Activated effector memory CD4-positive, alpha-beta T cell treated with Interleukin-2 at 50 U/mL for 16 hours (primary cell): ENCODE data around the gene ARHGAP10.

Experiments used
- DNase-seq: peaks from one replicate; pipeline ENCODE4 v3.0.0-alpha.2; 2020

The ARHGAP10 gene

GRCh38 chr4:148054275-148054674 lies 322.4 kb downstream of the ARHGAP10 start:
- no peak for DNase-seq

DNA sequence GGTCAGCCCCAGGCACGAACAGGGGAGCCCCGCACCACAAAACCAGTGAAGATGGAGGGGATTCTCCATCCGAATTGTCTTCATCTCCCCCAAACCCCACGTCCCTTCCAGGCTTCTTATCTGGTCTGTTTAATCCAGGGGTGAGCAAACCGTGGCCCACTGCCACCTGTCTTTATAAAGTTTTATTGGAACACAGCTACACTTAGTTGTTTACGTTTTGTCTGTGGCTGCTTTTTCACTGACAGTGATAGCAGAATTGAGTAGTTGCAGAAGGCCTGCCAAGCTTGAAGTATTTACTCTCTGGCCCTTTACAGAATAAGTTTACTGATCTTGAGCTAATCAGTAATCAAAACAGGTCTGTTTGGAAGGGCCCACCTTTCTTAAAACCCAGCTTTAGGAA lies 324.0 kb downstream of the ARHGAP10 start:
- no peak for DNase-seq

- DNase-seq, result peak; percentile 61
These were observed 325.0 kb downstream of the ARHGAP10 start for GRCh38 chr4:148056879-148057278.

DNA sequence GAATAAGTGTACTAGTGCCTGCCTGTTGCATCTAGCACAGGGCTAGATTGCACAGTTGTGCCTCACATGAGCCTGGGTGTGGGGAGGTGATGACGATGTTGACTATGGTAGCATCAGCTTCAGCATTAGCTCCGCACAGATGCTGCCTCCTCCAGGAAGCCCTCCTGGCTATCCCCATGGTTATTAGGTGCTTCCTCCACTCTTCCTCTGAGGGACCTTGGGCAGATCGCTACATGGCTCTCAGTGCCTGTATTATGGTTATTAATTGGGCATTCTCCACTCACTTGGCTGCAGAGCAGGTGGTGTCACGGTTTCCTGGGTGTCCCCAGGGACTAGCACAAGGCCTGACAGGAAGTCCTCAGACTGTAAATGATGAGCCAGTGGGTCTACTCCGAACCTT lies 325.6 kb downstream of the ARHGAP10 start:
- DNase-seq, result no peak

DNA sequence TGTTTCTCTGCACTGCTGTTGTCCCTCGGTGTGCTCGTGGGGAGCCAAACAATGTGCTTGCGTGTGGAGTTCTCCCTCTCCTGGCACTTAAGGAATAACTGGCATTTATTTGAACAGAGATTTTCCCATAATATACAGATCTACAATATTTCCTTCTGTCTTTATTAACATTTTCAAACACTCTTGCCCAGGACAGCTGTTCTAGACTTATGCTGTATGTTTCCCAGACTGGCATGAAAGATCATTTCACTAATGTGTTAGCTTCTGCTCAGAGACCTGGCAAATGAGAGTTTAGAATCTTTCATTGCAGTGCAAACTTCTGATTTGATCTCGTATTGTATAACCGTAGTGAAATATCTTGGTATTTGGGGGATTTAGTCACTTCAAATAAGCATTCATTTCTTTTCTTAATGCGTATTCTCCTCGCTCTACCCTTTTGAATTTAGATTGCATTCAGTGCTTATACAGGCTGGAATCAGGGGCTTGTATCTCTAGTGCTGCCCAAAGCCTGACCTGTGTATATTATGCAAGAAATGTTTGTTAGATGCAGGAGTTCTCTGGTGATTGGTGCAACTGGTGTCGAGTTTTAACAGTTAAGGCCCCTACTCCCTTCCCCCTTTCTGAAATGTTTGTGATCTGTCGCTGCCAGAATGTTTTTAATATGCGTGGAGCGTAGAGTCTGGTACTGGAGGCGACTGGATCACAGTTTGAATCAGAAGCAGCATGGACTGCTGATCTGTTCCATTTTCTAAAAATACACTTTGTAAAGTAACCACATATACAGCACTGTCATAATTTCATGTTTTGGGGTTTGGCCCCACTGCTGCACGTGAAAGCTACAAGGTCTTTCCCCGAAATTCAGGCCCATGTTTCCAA lies 326.3 kb downstream of the ARHGAP10 start:
- no peak for DNase-seq

DNA sequence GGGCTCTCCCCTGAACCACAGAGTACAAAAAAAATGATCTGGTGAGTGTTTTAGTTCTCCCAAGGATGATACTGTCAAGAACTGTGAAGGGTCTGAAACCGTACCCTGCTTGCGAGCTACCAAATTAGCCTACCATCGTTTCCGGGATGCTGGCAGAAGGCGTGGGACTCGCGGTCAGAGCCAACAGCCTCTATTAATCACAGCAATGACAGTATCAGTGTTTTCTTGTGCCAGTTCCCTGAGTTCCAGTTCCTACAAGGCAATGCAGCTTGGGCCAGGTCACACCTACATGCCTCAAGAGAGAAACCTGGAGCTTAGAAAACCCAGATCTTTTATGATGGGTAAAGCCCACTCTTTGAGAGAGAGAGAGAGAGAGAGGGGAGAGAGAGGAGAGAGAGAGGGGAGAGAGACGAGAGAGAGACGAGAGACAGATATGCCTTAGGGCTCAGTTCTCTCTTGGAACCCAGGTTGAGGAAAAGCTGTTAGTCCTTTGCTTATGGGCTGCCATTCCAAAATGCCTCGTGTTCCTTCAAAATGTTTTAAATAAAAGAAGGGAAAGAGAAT lies 327.8 kb downstream of the ARHGAP10 start:
- no peak for DNase-seq

GRCh38 chr4:148060264-148061140 lies 328.6 kb downstream of the ARHGAP10 start:
- no peak for DNase-seq

GRCh38 chr4:148061141-148061481 lies 329.2 kb downstream of the ARHGAP10 start:
- DNase-seq, result no peak

DNA sequence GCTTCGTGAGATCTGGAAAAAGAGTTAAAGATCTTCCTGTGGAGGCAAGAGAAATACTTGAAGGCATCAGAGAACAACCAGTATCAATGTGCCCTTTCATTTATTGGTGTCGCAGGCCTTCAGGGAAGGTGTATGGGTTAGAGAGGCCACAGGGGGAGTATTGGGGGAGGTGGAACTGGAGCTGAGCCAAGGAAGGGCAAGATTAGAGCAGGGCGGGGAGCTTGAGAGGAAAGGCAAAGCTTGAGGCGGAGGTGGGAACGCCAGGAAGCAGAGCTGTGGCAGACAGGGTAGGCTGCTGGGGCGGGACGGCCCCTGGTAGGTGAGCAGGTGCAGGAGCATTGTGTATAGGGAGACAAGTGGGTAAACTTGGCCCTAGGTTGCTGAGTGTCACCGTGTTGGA lies 329.9 kb downstream of the ARHGAP10 start:
- DNase-seq, result no peak

DNA sequence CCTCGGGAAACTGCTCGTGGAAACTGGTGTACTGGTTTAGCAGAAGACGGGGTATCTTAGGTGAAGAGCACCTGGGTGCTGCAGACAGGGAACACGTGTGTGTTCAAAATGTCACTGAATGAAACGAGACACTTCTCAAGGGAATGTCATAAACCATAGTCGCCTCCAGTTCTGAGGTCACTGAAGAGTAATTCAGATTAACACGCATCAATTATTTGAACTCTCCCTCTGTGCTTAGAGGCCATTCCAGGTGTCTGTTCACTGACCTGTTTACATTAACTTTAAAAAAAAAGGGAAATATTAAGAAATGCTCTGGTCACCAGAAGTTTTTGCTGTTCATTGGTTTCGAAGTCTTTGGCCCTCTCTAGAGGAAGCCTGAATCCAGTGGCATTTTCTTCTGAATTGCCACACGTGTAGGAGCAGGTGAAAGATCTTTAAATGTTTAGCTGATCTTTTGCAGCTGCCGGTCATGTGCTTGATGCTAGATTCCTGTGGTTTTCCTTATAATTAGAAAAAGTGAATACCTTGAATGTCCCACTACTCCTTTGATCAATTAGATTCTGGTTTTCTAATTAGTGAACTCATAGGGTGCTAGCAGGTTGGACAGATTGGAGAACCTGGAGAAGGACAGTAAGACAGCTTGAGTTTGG lies 330.5 kb downstream of the ARHGAP10 start:
- DNase-seq, result no peak

GRCh38 chr4:148064451-148064850 lies 332.6 kb downstream of the ARHGAP10 start:
- no peak for DNase-seq

- DNase-seq, result no peak
These were observed 333.2 kb downstream of the ARHGAP10 start for GRCh38 chr4:148065075-148065474.

GRCh38 chr4:148067301-148067916 lies 335.5 kb downstream of the ARHGAP10 start:
- no peak for DNase-seq

DNA sequence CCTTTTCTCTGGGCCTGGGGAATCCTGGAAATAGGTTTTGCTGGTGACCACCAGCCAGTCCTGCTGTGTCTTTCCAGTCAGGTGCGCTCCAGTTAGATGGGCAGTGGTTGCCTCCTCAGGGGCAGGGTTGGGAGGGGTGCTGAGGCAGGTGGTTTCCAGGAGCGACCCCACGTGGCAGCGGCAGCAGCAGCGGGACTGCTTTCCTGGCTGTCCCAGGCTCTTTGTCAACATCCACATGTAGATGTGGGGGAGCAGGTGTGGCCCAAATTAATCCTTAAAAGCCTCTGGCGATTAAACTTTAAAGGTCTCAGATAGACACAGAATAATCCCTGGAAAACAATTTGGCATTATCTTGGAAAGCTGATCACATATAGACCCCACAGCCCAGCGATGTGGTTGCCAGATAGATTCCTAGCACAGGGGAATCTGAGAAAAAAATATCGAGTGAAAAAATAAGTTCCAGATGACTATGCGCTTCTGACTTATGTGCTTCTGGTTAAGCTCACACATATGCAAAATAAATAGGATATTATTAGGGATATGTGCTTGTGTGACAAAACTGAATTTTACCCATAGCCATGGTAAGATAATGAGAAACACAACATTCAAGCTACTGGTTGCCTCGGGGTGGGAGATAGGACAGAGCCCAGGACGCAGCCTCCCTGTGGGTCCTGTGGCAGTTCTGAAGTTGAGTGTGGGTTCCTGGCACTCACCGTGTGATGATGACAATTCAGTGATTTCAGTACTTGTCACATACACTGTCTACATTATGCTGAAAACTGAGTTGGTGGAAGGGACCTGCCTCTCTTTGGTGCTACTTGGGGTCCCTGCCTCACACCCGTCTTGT lies 336.4 kb downstream of the ARHGAP10 start:
- DNase-seq, result no peak

DNA sequence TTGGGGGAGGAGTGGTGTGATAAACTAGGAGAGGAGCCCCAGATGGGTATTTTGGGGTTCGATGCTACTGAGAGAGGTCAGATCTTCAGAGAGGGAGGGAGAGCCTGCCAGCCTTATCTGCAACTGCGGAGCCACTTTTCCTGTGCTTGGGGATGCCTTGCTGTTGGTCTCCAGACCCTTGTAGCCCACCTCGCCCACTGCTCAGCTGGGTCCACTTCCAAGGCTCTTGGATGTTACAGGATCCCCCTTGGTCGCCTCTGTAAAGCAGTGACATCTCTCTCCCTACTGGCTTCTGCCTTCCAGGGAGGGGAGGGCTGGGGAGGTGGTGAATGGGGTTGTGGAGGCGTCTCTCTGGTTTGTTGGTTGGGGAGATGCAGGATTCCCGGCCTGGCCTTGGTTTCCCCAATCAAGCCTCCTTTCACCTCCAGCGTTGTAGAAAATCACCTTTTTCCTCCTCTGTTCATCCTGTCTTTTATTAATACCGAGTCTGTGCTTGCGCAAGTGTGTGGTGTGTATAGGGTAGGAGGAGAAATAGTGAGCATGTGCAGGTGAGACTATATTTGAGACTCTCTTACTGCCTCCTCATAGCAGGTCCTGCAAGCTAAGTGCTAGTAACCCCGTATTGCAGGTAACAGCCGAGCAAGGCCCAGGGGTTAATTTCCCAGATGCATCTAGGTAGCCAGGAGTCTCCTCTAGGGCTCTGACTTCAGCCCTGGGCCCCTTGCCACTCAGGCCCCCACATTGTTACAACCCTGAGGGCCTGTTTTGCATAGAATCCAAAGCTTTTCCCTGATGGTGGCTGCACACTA lies 337.4 kb downstream of the ARHGAP10 start:
- DNase-seq, result no peak

DNA sequence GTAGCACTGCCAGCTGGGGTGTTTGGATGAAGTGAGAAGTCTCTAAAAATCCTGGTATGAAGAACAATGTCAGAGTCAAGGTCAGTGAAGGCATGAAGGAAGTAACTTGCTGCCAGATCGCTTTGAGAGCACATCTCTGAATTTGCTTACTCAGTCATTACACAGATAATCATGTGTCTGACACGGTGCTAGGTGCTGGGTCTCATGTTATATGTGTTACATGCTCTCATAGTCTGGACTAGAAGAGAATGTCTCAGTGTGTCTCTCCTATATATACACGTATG lies 337.9 kb downstream of the ARHGAP10 start:
- no peak for DNase-seq

DNA sequence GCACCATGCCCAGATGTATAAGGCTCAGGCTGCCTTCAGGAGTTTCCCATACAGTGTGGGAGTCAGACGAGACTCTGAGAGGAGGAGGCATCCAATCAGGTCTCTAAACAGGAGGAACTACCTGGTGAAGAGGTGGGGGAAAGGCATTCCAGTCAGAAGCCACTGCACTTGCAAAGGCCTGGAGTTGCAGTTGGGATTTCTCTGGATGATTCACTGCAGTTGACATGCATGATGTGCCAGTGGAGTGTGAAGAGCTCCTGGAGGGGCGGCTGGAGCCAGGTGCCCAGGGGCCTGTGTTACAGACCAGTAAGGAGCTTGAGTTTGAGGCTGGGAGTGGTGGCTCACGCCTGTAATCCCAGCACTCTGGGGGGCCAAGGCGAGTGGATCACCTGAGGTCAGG lies 339.1 kb downstream of the ARHGAP10 start:
- DNase-seq, result no peak

GRCh38 chr4:148072789-148073188 lies 340.9 kb downstream of the ARHGAP10 start:
- DNase-seq, result no peak

- no peak for DNase-seq
These were observed 341.5 kb downstream of the ARHGAP10 start for GRCh38 chr4:148073349-148073748.

- no peak for DNase-seq
These were observed 342.6 kb downstream of the ARHGAP10 start for GRCh38 chr4:148074462-148074861.

GRCh38 chr4:148075438-148075837 lies 343.6 kb downstream of the ARHGAP10 start:
- DNase-seq, result no peak
